GM23338 (cell line): ENCODE data around the gene AGXT.

ENCODE experiments used
- CREB1 ChIP-seq: fragments of 250-450 bp; sonication (Bioruptor Pico); IDR thresholded peaks from 2 replicates; pipeline ENCODE4 v1.5.0; 2020; ENCODE audit warnings: low read depth, mild to moderate bottlenecking, moderate library complexity
- CTCF ChIP-seq, 2 experiments: fragments of 200-600 bp in 1 of 2; sonication (generic) in 1 of 2; conservative IDR thresholded peaks; 2 replicates each; pipeline versions ENCODE4 v1.5.1 to v1.6.1; 2016 to 2017; ENCODE audit warnings: antibody characterized with exemption in 2 of 2, low read depth in 2 of 2, mild to moderate bottlenecking in 2 of 2, moderate library complexity in 1 of 2
- ETS1 ChIP-seq: IDR thresholded peaks from 2 replicates; pipeline ENCODE4 v1.6.1; 2016; ENCODE audit warnings: antibody characterized with exemption
- EZH2 ChIP-seq: fragments of 200-600 bp; sonication (generic); IDR thresholded peaks from one replicate; pipeline ENCODE4 v1.8.0; 2017; ENCODE audit warnings: antibody characterized with exemption, mild to moderate bottlenecking, low read depth; ENCODE audit not compliant: unreplicated experiment
- EZH2phosphoT487 ChIP-seq: fragments of 200-600 bp; sonication (generic); IDR thresholded peaks from one replicate; pipeline ENCODE4 v1.8.1; 2018; ENCODE audit warnings: antibody characterized with exemption; ENCODE audit not compliant: unreplicated experiment
- JUNB ChIP-seq: IDR thresholded peaks from one replicate; pipeline ENCODE4 v1.6.1; 2016; ENCODE audit warnings: antibody characterized with exemption; ENCODE audit not compliant: unreplicated experiment
- NANOG ChIP-seq: IDR thresholded peaks from 2 replicates; pipeline ENCODE4 v1.6.1; 2016; ENCODE audit warnings: antibody characterized with exemption, borderline replicate concordance
- POLR2AphosphoS5 ChIP-seq: IDR thresholded peaks from 2 replicates; pipeline ENCODE4 v1.6.1; 2016; ENCODE audit warnings: antibody characterized with exemption, low read depth
- REST ChIP-seq: IDR thresholded peaks from one replicate; pipeline ENCODE4 v1.6.1; 2018; ENCODE audit warnings: antibody characterized with exemption; ENCODE audit not compliant: unreplicated experiment
- STAT1 ChIP-seq: IDR thresholded peaks from one replicate; pipeline ENCODE4 v1.6.1; 2016; ENCODE audit warnings: antibody characterized with exemption; ENCODE audit not compliant: unreplicated experiment
- ZNF114 ChIP-seq: fragments of 250-450 bp; sonication (Bioruptor Pico); IDR thresholded peaks from 2 replicates; pipeline ENCODE4 v1.5.0; 2020; ENCODE audit warnings: mild to moderate bottlenecking, moderate library complexity
- ZNF331 ChIP-seq: fragments of 250-450 bp; sonication (Bioruptor Pico); IDR thresholded peaks from 2 replicates; pipeline ENCODE4 v1.5.0; 2020; ENCODE audit warnings: low read depth, mild to moderate bottlenecking, moderate library complexity

- TF ChIP-seq CTCF (conservative IDR thresholded peaks at IDR 0.05; ENCODE audit: low read depth in 2 of 2) (no peak), EZH2 (no peak), REST (no peak), POLR2AphosphoS5 (no peak), CREB1 (CRISPR knock-in tag) (no peak), EZH2phosphoT487 (no peak), JUNB (no peak), NANOG (no peak), STAT1 (no peak), ZNF331 (CRISPR knock-in tag) (no peak), ZNF114 (CRISPR knock-in tag) (no peak), ETS1 (no peak)
These were observed 44.5 kb downstream of the AGXT start for GRCh38 chr2:240912878-240913809.
